AG08396 (cell line): Measurements from ENCODE around the gene C9orf152.
"Not testable (repeated sequence)": the region's sequence is repeated elsewhere in the genome, so short reads cannot be mapped to it uniquely, and the experiment has no call there.

ENCODE experiments used
- DNase-seq: peaks from one replicate; pipeline ENCODE4 v3.0.0; 2012; ENCODE audit warnings: low spot score, mixed read lengths

Gene C9orf152

GRCh38 chr9:110214586-110215355 lies 6.8 kb upstream of the C9orf152 start:
- DNase-seq = no peak

GRCh38 chr9:110214090-110214489 lies 6.1 kb upstream of the C9orf152 start:
- peak; percentile 33 for DNase-seq

- no peak for DNase-seq
Measured at GRCh38 chr9:110213413-110214044, 5.6 kb upstream of the C9orf152 start.

GRCh38 chr9:110207071-110207641 lies 803 bp downstream of the C9orf152 start:
- DNase-seq = no peak

GRCh38 chr9:110206389-110206788 lies 1.6 kb downstream of the C9orf152 start:
- no peak for DNase-seq

- DNase-seq = not testable (repeated sequence)
Measured at GRCh38 chr9:110205612-110206011, 2.3 kb downstream of the C9orf152 start.

GRCh38 chr9:110202232-110202631 lies 5.7 kb downstream of the C9orf152 start:
- no peak for DNase-seq

- no peak for DNase-seq
Measured at GRCh38 chr9:110199643-110200042, 8.3 kb downstream of the C9orf152 start.

GRCh38 chr9:110198357-110198756 lies 9.6 kb downstream of the C9orf152 start:
- no peak for DNase-seq

GRCh38 chr9:110197330-110198187 lies 10.4 kb downstream of the C9orf152 start:
- no peak for DNase-seq

GRCh38 chr9:110196084-110196499 lies 11.9 kb downstream of the C9orf152 start:
- not testable (repeated sequence) for DNase-seq

- peak; percentile 35 for DNase-seq
Measured at GRCh38 chr9:110192531-110193261, 15.3 kb downstream of the C9orf152 start.

- no peak for DNase-seq
Measured at GRCh38 chr9:110191615-110192014, 16.3 kb downstream of the C9orf152 start.

- no peak for DNase-seq
Measured at GRCh38 chr9:110189559-110190320, 18.2 kb downstream of the C9orf152 start.

- no peak for DNase-seq
Measured at GRCh38 chr9:110188991-110189390, 19.0 kb downstream of the C9orf152 start.

GRCh38 chr9:110188101-110188500 lies 19.9 kb downstream of the C9orf152 start:
- DNase-seq = no peak

GRCh38 chr9:110187126-110187525 lies 20.8 kb downstream of the C9orf152 start:
- no peak for DNase-seq

GRCh38 chr9:110186254-110186653 lies 21.7 kb downstream of the C9orf152 start:
- DNase-seq = no peak

GRCh38 chr9:110185806-110186205 lies 22.2 kb downstream of the C9orf152 start:
- DNase-seq = no peak

GRCh38 chr9:110183208-110184145 lies 24.5 kb downstream of the C9orf152 start:
- peak; percentile 60 for DNase-seq
